K562 (cell line): ENCODE measurements around the gene IGLL1. TPM values are rescaled to one million over a fixed set of nuclear protein-coding genes. Genes with fewer than 3 reads are reported as not detected.

ENCODE experiments used
- ATAC-seq: fragments of 200-7000 bp; cut with Tn5 transposase; 3 replicates; pipeline ENCODE4 v1.9.1; 2020; ENCODE audit warnings: moderate library complexity
- BruUV-seq: library from RNA; stranded (reverse); fragments of 400-500 nt; replicated peaks from 2 replicates; lab custom pipeline; 2021; lab: Mats Ljungman, UMichigan
- CTCF ChIA-PET: fragments of 300-600 bp; formaldehyde crosslinking; extraction: SDS; loops from one replicate; lab custom pipeline; 2021; ENCODE audit warnings: low intra/inter-chr PET ratio; lab: Yijun Ruan, JAX
- POLR2A ChIA-PET: fragments of 300-600, 350-650 bp; sonication (Branson Sonifier 250); formaldehyde crosslinking; extraction: SDS; loops from one replicate; lab custom pipeline; 2021; ENCODE audit warnings: antibody characterized with exemption, inconsistent platforms; lab: Yijun Ruan, JAX
- DNase-seq, 4 experiments: peaks; one replicate each; pipeline versions ENCODE4 v3.0.0 to v3.0.0-alpha.2; 2011 to 2018; ENCODE audit warnings: low spot score in 3 of 4, mixed read lengths in 3 of 4; ENCODE audit errors: extremely low read depth in 1 of 4
- FAIRE-seq: peaks from 2 replicates; lab custom pipeline; 2011; peaks lifted over from hg19 to GRCh38; lab: Jason Lieb, UNC
- H2AFZ ChIP-seq: 2 replicates; pipeline ENCODE4 v1.6.0; 2011; ENCODE audit warnings: low read depth, low read length, control low read depth, inconsistent platforms
- H3K27ac ChIP-seq: fragments of 200-600 bp; 3 replicates; pipeline ENCODE4 v1.8.0; 2011; ENCODE audit warnings: low read depth, mild to moderate bottlenecking, control low read depth, inconsistent platforms, low read length, moderate library complexity, mixed read lengths; ENCODE audit errors: extremely low read depth
- H3K27me3 ChIP-seq, 2 experiments: fragments of 300-600 bp in 1 of 2; 2 replicates in 1 of 2; 3 replicates in 1 of 2; pipeline versions ENCODE4 v1.6.0 to v1.8.0; 2011; ENCODE audit warnings: inconsistent platforms in 2 of 2, low read length in 2 of 2, mild to moderate bottlenecking in 1 of 2, mixed read lengths in 1 of 2, moderate library complexity in 1 of 2; ENCODE audit not compliant: control insufficient read depth in 2 of 2, insufficient read depth in 2 of 2
- H3K36me3 ChIP-seq: fragments of 300-600 bp; 3 replicates; pipeline ENCODE4 v1.8.0; 2011; ENCODE audit warnings: mild to moderate bottlenecking, low read length, inconsistent platforms; ENCODE audit not compliant: control insufficient read depth, insufficient read depth
- H3K4me1 ChIP-seq, 2 experiments: fragments of 200-600 bp in 1 of 2; replicated peaks in 1 of 2; 2 replicates in 1 of 2; 3 replicates in 1 of 2; pipeline versions ENCODE4 v1.5.1 to v1.8.0; 2011; ENCODE audit warnings: inconsistent platforms in 2 of 2, low read length in 2 of 2, mild to moderate bottlenecking in 1 of 2, mixed read lengths in 1 of 2, moderate library complexity in 1 of 2; ENCODE audit not compliant: control insufficient read depth in 2 of 2, insufficient read depth in 2 of 2
- H3K4me2 ChIP-seq: 2 replicates; pipeline ENCODE4 v1.6.1; 2011; ENCODE audit warnings: low read length, control low read depth, inconsistent platforms, mixed read lengths; ENCODE audit not compliant: insufficient read depth
- H3K4me3 ChIP-seq: fragments of 200-600 bp; sonication (generic), shearing (Covaris generic); 2 replicates; pipeline ENCODE4 v1.5.1; 2016; ENCODE audit warnings: control low read depth, inconsistent platforms
- H3K79me2 ChIP-seq: fragments of 200-600 bp; 3 replicates; pipeline ENCODE4 v1.8.0; 2011; ENCODE audit warnings: low read length, inconsistent platforms; ENCODE audit not compliant: control insufficient read depth, insufficient read depth
- H3K9ac ChIP-seq, 2 experiments: 2 replicates each; pipeline versions ENCODE4 v1.6.0 to v1.6.1; 2011; ENCODE audit warnings: low read depth in 2 of 2, low read length in 2 of 2, control low read depth in 1 of 2, inconsistent platforms in 1 of 2, mild to moderate bottlenecking in 1 of 2, mixed read lengths in 1 of 2; ENCODE audit not compliant: insufficient read depth in 1 of 2
- H3K9me1 ChIP-seq: one replicate; pipeline ENCODE4 v1.6.0; 2011; ENCODE audit warnings: inconsistent platforms, mild to moderate bottlenecking, low read length, moderate library complexity; ENCODE audit not compliant: control insufficient read depth, insufficient read depth
- H3K9me3 ChIP-seq: replicated peaks from 2 replicates; pipeline ENCODE4 v1.5.1; 2011; ENCODE audit warnings: low read depth, low read length, inconsistent platforms; ENCODE audit not compliant: control insufficient read depth, insufficient read depth
- H4K20me1 ChIP-seq: replicated peaks from 2 replicates; pipeline ENCODE4 v1.6.1; 2011; ENCODE audit warnings: low read length, inconsistent platforms, mixed read lengths; ENCODE audit not compliant: control insufficient read depth, insufficient read depth
- AFF1 ChIP-seq, 2 experiments: fragments of 450-650 bp; IDR thresholded peaks; 2 replicates each; pipeline ENCODE4 v1.6.1; 2018; ENCODE audit warnings: mild to moderate bottlenecking in 2 of 2, low read depth in 1 of 2; ENCODE audit not compliant: partially characterized antibody in 2 of 2
- ARID1B ChIP-seq: fragments of 450-650 bp; IDR thresholded peaks from 2 replicates; pipeline ENCODE4 v1.6.1; 2016; ENCODE audit warnings: antibody characterized with exemption, mild to moderate bottlenecking, inconsistent platforms
- DMBX1 ChIP-seq: fragments of 250-450 bp; sonication (Bioruptor Pico); IDR thresholded peaks from 2 replicates; pipeline ENCODE4 v1.8.0; 2022; ENCODE audit warnings: inconsistent platforms, mild to moderate bottlenecking, moderate library complexity, borderline replicate concordance
- ESRRA ChIP-seq: fragments of 450-650 bp; IDR thresholded peaks from 2 replicates; pipeline ENCODE4 v1.6.1; 2014; ENCODE audit warnings: low read depth, mild to moderate bottlenecking, moderate library complexity, borderline replicate concordance
- FOXJ2 ChIP-seq: fragments of 200-800 bp; sonication (Bioruptor generic); IDR thresholded peaks from 2 replicates; pipeline ENCODE4 v1.6.1; 2016; ENCODE audit warnings: missing genetic modification characterization, missing compliant biosample characterization
- HNRNPUL1 ChIP-seq: fragments of 200-400 bp; formaldehyde crosslinking; IDR thresholded peaks from 2 replicates; pipeline ENCODE4 v1.6.1; 2017; ENCODE audit warnings: low read length
- KLF13 ChIP-seq: fragments of 450-650 bp; IDR thresholded peaks from 2 replicates; pipeline ENCODE4 v1.6.1; 2016; ENCODE audit warnings: missing genetic modification characterization, low read depth, mild to moderate bottlenecking, missing compliant biosample characterization, moderate library complexity, borderline replicate concordance
- MEF2A ChIP-seq: IDR thresholded peaks from 2 replicates; pipeline ENCODE4 v1.6.1; 2011; ENCODE audit warnings: low read depth, mild to moderate bottlenecking, low read length, moderate library complexity; ENCODE audit not compliant: control insufficient read depth
- MLLT1 ChIP-seq, 2 experiments: fragments of 450-650 bp; IDR thresholded peaks; 2 replicates each; pipeline ENCODE4 v1.6.1; 2016
- SFPQ ChIP-seq: fragments of 200-400 bp; formaldehyde crosslinking; IDR thresholded peaks from 2 replicates; pipeline ENCODE4 v1.6.1; 2017; ENCODE audit warnings: mild to moderate bottlenecking, low read depth, low read length, moderate library complexity
- XRCC4 ChIP-seq: IDR thresholded peaks from one replicate; pipeline ENCODE4 v1.6.1; 2011; ENCODE audit not compliant: insufficient read depth, insufficient read length; ENCODE audit errors: extremely low read depth
- WGBS: fragments of 100-300 bp; shearing (Covaris generic); methylation state at CpG from one replicate; pipeline ENCODE4 v1.1.6; 2016; ENCODE audit warnings: low coverage, mixed read lengths; ENCODE audit not compliant: insufficient coverage; ENCODE audit errors: missing lambda C conversion rate; 5-methylcytosine and 5-hydroxymethylcytosine counted together
- in situ Hi-C: fragments of 300-500 bp; cut with MboI; formaldehyde crosslinking; loops from 4 replicates; pipeline ENCODE4 v1.15.0; 2018; ENCODE audit warnings: inconsistent platforms, mixed read lengths
- intact Hi-C: fragments of 100-400 bp; cut with micrococcal nuclease; formaldehyde crosslinking; loops from 2 replicates; pipeline ENCODE4 v1.14.2; 2022
- polyA plus RNA-seq, 8 experiments: library from polyadenylated mRNA; depleted of rRNA in 4 of 8; stranded (reverse) in 5 of 8; unstranded in 3 of 8; fragments of >200 nt; fragmentation: Nextera tagmentation in 2 of 8; fragmentation: Illumina TruSeq in 1 of 8; extraction: Ambion mirVana in 2 of 8; extraction: Trizol in 1 of 8; gene quantifications; 2 replicates each; pipeline versions ENCODE4 v1.2.1 to v1.2.3, GENCODE V29; 2011 to 2014; ENCODE audit warnings: inconsistent platforms in 1 of 8, missing spikeins in 1 of 8
- total RNA-seq, 7 experiments: library from RNA; depleted of rRNA in 6 of 7; stranded (reverse); fragments of >200 nt in 6 of 7; fragmentation: Illumina TruSeq in 2 of 7; extraction: Trizol in 2 of 7; gene quantifications; 2 replicates each; pipeline versions ENCODE4 v1.2.1 to v1.2.3, GENCODE V29; 2011 to 2021; ENCODE audit warnings: low replicate concordance in 1 of 7
- TF ChIP-seq, protein P1 (sequence below): sonication (generic); formaldehyde crosslinking; IDR thresholded peaks from 2 replicates; pipeline ENCODE4 v1.8.0; 2022; ENCODE audit warnings: mild to moderate bottlenecking, missing genetic modification reagents

Gene IGLL1
- total and polyA plus RNA-seq, 9 of the 15 experiments (the other 6 are each of a cell fraction or from before 2014, with no cell fraction given) = 0.10 to 0.32 (median 0.20) TPM; not detected in 6

DNA sequence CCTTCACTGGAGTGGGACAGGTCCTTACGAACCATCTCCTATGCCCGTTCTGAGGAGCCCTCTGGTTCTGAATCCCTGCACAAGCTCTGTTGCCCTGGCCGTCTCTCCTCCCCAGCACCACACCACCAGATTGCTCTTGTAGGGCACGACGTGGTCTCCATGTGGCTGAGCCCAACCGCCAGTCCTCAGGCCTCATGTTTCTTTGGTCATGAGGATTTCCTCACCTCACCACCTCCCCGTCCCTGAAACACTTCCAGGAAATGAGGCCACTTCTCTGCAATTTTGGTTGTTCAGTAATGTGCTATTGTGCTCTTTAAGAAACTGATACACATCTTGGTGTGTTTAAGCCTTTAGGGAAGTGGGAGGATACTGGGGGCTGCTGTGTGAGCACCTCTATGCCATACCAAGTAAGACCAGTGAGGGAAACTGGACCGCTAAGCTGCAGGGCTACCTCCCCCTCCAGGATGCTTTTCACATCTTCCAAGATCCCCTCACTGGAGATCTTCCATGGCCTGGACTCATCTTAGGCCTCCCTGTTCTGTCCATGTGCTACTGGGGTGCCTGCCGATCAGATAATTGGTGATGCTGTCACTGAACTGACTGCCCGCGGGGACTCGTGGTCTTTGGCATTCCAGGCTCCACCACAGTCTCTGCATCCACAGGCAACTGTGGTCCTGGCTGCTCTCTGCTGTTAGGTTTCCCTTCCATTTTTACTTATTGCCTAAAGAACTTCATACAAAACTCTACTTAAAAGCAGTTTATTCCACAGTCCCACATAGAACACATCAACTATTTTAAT is 30.1 kb upstream of the IGLL1 start:
- Histone ChIP-seq H3K36me3 (no peaks in the 10 kb centered on the region), H3K27me3 (no peaks in the 10 kb centered on the region), H3K4me2 (no peak overlapping the region), H3K79me2 (no peaks in the 10 kb centered on the region), H3K4me1 (no peaks in the 10 kb centered on the region; a peak in 1 of 5 replicates), H2AFZ (no peak overlapping the region), H3K4me3 (no peak overlapping the region), H3K9me3 (no peaks in the 10 kb centered on the region), H4K20me1 (no peaks in the 10 kb centered on the region), H3K27ac (no peak overlapping the region), H3K9ac (no peak overlapping the region), H3K9me1 (no peaks in the 10 kb centered on the region)
- DNase-seq = no peak
- ATAC-seq = no peak
- CTCF ChIA-PET = no interaction called here
- FAIRE-seq = no peak
- in situ Hi-C loops = no loop called here
- POLR2A ChIA-PET = interaction anchor here (0.6 kb wide), 1 partner anchor 25 kb away, joined by 3 read pairs; no protein-coding TSS in a partner anchor
- intact Hi-C loops = no loop called here
- no TSS peak for BruUV-seq
- 14% methylated on average over 9 of the region's 12 CpGs for WGBS
- TF ChIP-seq, protein P1, sequence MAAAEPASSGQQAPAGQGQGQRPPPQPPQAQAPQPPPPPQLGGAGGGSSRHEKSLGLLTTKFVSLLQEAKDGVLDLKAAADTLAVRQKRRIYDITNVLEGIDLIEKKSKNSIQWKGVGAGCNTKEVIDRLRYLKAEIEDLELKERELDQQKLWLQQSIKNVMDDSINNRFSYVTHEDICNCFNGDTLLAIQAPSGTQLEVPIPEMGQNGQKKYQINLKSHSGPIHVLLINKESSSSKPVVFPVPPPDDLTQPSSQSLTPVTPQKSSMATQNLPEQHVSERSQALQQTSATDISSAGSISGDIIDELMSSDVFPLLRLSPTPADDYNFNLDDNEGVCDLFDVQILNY (CRISPR knock-in tag) = no peak
- TF ChIP-seq AFF1 (IDR thresholded peaks at IDR 0.05; ENCODE audit: low read depth in 1 of 2, partially characterized antibody in 2 of 2) (no peak), ARID1B (no peak), DMBX1 (CRISPR knock-in tag) (no peak), MLLT1 (IDR thresholded peaks at IDR 0.05) (no peak), MEF2A (no peak), KLF13 (tag) (no peak), ESRRA (no peak), SFPQ (no peak), HNRNPUL1 (no peak), XRCC4 (no peak), FOXJ2 (tag) (no peak)
